Stimulated activated CD8-positive, alpha-beta memory T cell treated with anti-CD3 and anti-CD28 coated beads, Interleukin-12 subunit alpha, Interleukin-12 subunit beta, amount 100 ng/mL, for 1 hour (primary cell): ENCODE results near the gene XYLT1.
"Not testable (repeated sequence)": the region's sequence is repeated elsewhere in the genome, so short reads cannot be mapped to it uniquely, and the experiment has no call there.

Experiments used
- DNase-seq: peaks from one replicate; pipeline ENCODE4 v3.0.0-alpha.2; 2020; ENCODE audit warnings: low read depth

Gene XYLT1

DNA sequence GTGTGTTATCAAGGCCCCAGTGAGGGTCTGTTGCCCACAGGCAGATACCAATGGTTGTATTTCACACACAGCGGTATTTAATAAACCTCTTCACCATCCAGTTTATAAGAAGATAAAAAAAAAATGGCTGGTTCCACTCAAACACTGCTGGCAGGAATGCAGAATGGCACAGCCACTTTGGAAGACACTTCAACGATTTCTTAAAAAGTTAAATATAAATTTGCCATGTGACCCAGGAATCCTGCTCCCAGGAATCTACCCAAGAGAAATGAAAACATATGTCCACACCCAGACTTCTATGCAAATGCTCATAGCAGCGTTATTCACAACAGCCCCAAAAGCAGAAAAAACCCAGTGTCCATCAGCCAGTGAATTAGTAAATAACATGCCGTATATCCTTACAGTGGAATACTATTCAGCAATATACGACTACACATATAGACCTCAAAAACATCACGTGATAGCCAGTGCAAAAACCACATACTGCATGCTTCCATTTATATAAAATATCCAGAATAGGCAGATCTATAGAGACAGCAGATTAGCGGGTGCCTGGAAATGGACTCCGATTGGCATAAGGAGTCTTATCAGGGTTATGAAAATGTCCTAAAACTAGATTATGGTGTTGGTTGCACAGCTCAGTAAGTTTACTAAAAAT is 38.7 kb downstream of the XYLT1 start:
- no peak for DNase-seq

DNA sequence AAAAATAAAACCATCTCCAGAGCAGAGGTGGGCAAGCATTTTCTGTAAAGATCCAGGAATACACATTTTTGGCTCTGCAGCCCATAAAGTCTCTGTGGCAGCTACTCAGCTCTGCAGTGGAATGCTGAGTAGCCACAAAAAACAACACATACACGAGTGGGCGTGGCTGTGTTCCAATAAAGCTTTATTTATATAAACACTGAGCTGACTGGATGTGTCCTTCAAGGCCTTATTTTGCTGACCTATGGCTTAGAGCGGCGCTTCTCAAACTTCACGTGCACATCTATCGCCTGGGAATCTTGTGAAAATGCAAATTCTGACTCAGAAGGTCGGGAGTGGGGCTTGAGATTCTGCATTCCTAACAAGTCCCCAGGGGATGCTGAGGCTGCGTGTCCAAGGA is 39.7 kb downstream of the XYLT1 start:
- no peak for DNase-seq

DNA sequence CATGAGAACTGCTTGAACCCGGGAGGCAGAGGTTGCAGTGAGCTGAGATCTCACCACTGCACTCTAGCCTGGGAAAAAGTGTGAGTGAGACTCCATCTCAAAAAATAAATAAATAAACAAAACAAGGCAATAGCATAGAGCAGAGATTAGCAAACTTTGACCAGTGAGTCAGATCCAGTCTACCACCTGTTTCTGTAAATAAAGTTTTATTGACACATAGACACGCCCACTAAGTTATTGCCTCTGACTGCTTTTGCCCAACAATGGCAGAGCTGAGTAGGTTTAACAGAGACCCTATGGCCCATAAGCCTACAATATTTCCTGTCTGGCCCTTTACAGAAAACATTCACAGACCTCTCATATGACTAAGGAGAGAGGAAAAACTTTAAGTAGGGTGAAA is 44.3 kb downstream of the XYLT1 start:
- DNase-seq: no peak

DNA sequence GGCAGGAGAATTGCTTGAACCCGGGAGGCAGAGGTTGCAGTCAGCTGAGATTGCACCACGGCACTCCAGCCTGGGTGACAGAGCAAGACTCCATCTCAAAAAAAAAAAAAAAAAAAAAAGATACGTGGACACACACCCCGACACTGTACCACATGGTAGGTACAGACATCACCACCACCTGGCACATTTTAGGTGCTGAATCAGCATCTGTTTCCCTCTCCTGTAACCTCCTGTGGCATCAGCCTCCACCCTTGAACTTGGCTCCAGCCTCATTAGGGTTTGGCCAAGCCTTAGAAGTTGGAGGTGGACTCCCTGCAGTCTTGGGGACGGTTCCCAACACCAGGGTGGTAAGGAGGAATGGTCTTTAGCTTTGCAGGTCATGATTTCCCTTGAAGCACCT is 46.0 kb downstream of the XYLT1 start:
- DNase-seq: no peak

DNA sequence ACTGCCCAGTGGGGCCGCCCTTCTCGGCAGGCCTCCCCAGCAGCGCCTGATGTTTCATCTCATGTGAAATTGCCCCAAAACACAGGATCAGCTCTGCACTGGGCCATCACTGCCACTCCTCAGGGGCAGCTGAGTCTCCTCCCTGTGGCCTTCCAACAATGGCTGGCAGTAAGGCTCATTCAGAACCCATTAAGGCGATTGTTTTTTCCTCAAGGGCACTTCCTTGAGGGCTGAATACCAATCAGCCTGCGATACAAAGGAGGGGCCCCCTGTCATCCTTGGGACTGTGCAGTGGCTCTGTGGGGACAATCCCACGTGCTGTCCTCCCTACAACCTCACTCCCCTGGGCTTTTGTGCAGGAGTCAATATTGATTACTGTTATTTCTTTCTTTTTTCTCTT is 47.5 kb downstream of the XYLT1 start:
- no peak for DNase-seq

- DNase-seq: no peak
These were observed 49.9 kb downstream of the XYLT1 start for GRCh38 chr16:17420816-17421215.

DNA sequence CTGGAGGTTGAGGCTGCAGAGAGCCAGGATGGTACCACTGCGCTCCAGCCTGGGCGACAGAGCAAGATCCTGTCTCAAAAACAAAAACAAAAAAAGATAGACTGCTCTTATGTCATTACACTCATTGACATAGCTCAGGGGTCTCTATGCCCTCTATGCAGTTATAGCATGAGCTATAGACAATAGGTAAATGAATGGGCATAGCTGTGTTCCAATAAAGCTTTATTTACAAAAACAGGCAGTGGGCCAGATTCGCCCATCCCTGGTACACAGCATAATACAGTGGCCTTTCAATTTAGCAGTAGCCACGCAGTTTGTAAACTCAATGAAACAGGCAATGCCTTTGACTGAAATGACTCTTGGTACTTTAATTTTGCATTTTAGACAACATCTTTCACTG is 51.5 kb downstream of the XYLT1 start:
- DNase-seq: no peak

DNA sequence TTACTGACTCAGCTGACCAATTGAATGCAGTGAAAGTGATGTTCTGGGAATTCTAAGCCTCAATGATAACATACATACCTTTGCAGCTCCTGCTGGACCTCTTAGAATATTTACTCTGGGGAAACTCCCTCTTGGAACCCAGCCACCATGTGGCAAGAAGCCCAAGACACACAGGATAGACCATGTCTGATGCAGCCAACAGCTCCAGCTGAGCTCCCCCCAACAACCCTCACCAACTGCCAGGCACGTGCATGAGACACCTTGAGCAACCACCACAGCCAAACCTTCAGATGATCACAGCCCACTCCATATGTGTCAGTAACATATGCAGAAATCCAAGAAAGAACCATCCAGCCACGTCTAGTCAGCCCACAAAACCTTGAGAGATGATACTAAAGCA is 53.0 kb downstream of the XYLT1 start:
- DNase-seq: no peak

DNA sequence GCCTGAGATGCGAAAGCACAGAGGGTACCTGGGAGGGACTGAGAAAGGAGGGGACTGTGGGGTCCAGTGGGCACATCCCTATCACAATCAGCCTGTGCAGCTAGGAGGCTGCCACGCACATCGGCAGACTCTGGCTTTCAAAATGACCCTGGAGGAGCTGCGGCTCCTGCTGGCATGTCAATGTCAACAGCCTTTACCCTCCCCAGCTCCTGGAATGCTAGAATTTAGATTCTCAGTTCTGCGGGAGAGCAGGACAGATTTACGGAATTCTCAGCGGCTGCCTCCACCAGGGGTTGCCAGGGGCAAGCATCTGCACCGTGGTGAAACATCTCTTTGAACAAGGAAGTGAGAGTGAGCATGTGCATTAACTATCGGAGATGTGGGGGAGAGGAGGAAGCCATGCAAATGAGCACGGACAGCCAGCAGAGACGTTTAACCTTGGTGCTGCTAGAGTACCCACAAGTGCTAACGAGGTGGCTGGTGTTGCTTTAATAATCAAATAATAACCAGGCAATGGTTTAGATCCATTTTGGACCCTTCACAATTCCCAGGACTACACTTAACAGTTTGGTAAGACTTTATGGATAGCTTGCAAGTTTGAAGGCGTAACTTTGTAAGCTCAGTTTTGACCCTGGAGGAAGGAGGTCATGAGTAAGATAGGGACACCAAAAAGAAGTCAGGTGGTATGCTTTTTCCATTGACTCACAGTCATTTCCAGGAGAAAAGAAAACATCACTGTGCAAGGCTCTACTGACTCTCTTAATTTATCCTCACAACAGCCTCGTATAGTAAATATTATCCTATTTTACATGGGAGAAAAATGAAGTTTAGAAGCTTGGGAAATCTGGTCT is 54.1 kb downstream of the XYLT1 start:
- peak; percentile 14 for DNase-seq

GRCh38 chr16:17414916-17415315 is 55.8 kb downstream of the XYLT1 start:
- no peak for DNase-seq

- no peak for DNase-seq
These were observed 56.3 kb downstream of the XYLT1 start for GRCh38 chr16:17414421-17414820.

- no peak for DNase-seq
These were observed 57.3 kb downstream of the XYLT1 start for GRCh38 chr16:17413508-17413907.

- DNase-seq: no peak
These were observed 58.0 kb downstream of the XYLT1 start for GRCh38 chr16:17412791-17413190.

DNA sequence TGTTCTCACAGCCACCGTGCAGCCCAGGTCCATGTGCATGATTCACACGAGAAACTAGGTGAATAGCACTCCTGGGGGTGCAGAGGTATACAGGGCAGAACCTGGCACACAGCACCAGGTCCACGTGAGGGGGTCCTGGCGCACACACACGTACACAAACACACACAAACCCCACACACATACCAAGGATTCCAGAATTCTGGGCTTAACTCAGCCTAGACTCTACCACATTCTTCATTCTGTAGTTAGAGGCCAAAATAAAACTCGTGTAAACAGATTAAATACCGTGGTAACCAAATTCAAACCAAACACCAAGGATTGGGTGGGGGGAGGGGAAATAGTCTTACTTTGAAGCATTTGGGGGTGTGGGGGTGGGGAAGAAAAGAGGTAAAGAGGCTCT is 58.5 kb downstream of the XYLT1 start:
- no peak for DNase-seq

- no peak for DNase-seq
These were observed 59.5 kb downstream of the XYLT1 start for GRCh38 chr16:17411263-17411662.

- DNase-seq: not testable (repeated sequence)
These were observed 60.4 kb downstream of the XYLT1 start for GRCh38 chr16:17410316-17410715.

DNA sequence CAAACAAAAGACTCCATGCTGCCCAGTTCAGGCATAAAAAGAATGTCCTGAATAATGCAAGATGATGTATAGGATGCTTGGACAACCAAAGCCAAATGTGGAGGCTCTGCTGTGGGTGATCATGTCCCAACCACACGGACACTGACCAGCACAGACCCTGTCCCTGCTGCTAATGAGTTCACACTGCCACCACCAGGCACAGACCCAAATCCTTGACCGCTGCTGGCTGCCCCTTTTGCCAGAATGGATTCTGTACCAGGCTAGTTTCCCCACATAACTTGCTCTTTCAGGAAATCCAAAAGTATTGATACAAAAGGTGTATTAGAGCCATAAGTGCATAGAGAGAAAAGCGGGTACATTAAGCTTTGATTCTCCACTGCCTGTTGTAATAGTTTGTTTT is 60.9 kb downstream of the XYLT1 start:
- DNase-seq: no peak

- no peak for DNase-seq
These were observed 61.8 kb downstream of the XYLT1 start for GRCh38 chr16:17408955-17409441.

DNA sequence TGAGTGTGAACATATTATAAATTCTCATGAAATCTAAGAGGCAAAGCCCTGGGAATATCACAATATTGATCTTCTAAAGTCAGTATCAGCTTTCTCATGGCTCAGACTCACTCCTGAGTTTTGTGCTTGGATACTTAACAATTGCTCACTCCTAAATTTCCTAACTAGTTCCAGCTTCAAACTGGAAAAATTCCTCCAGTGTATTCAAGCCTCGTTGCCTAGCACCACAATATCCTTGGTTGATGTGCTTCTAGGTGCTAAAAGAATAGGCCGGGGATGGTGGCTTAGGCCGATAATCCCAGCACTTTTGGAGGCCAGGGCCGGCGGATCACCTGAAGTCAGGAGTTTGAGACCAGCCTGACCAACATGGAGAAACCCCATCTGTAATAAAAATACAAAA is 62.5 kb downstream of the XYLT1 start:
- no peak for DNase-seq

DNA sequence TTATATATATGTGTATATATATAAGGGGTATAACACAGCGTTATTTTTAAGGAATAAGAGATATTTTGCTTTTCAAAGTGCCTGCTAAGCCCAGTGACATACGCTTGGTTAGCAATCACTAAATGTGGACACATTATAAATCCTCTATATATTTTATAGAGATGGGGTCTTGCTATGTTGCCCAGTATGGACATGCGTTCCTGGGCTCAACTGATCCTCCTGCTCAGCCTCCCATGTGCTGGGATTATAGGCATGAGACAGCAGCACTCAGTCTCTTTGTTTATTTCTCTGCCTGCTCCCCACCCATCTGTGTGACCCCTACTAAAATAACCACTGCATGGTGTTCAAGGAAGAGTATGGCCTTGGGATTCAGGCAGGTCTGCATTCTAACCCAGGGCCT is 63.4 kb downstream of the XYLT1 start:
- DNase-seq: no peak

DNA sequence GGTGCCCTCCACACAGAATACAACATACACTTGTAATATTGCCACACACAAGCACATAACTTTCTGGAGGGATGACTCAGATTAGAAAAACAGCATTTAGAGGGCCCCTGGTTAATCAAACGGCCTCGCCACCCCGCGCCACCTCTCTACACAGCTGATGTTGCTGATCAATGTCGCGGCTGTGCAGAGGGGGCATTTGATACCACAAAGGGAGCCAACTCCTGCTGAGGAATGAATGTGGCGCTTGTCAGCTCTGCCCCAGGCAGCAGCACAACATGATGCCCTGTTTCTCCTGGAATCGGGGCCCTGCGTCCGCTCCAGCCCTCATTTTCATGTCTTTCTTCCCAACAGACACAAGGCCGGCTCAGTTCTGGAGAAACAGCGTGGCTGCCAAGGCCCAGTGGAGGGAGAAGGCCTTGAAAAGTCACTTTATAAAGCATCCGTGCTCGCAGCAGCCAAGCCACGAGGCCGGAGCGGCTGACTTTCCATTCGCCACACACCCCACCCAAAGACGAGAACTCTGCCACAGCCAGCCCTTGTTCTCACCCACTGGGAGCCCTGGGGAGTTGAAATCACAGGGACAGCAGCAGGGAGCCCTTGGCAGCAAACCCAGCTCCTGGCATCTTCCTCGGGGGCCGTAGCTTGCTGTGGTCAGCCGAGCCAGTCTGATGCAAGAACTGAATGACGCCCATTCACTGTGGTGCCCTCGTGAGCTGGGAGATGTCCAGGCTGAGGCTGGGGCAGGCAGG is 65.6 kb downstream of the XYLT1 start:
- DNase-seq: no peak

GRCh38 chr16:17403859-17404545 is 66.8 kb downstream of the XYLT1 start:
- DNase-seq: no peak
